ENCODE measurements around the gene CCDC6. TPM values are rescaled to one million over a fixed set of nuclear protein-coding genes. Genes with fewer than 3 reads are reported as not detected.
"Not testable (repeated sequence)": the region's sequence is repeated elsewhere in the genome, so short reads cannot be mapped to it uniquely, and the experiment has no call there.

CCDC6 gene
- total RNA-seq, 8 experiments from 2014 or later: 10.6 to 94.0 (median 18.4) TPM

- no peak for ATAC-seq (replicated peaks in 6 of 8)
- Histone ChIP-seq H3K4me3 (no peak overlapping the region), H3K27ac (no peak overlapping the region), H3K4me1 (replicated peaks in 1 of 2) (peaks cover 9 to 11% of the 10 kb centered on the region in 2 donors)
- 10 to 100% (median 79%) methylated on average over 1 to 5 of the region's 5 CpGs for WGBS, 10 experiments
- in situ Hi-C loops (cut with MboI; ENCODE audit: low pct_unique_long_range_greater_than_20kb in 2 of 9, low sequenced_read_pairs in 9 of 9, unreplicated experiment in 9 of 9): no loop called here
Measured at GRCh38 chr10:59887006-59887405, 19.4 kb downstream of the CCDC6 start.

DNA sequence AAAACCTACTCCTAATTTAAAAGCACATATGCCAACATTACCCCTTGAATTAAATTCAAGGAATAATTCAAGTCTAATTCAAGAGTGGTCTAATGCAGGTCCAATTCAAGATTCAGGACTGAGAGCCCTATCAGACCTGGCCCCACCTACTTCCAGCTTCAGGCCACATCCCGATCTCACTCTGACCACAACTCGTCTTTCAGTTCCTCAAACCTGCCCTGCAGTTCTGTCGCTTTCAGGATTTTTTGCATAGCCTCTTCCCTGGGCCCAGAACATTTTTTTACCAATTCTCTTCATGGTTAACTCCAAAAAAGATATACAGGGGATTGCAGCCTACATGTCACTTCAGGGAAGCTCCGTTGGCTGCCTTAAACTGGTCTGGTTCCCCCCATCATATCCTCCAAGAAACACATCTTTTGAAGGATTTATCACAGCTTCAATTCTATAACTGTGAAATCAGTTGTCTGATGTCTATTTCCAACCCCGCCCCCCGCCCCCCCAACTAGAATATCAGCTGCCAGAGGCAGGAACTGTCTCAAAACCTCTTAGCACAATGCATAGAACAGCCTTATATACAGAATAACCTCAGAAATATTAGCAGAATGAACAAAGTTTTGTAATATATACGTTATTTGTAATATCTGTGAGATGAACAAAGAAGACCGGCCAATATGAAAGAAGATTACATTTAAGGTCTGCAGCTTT lies 20.8 kb downstream of the CCDC6 start:
- in situ Hi-C loops (cut with MboI; ENCODE audit: low pct_unique_long_range_greater_than_20kb in 2 of 9, low sequenced_read_pairs in 9 of 9, unreplicated experiment in 9 of 9): no loop called here
- Histone ChIP-seq H3K27ac (no peak overlapping the region), H3K4me3 (no peak overlapping the region), H3K4me1 (replicated peaks in 1 of 2) (peaks cover 9 to 11% of the 10 kb centered on the region in 2 donors)
- no peak for ATAC-seq (replicated peaks in 6 of 8)
- WGBS, 10 experiments: 80 to 100% (median 92%) methylated on average over 1 to 6 of the region's 8 CpGs; no CpG with 5 or more reads in 1 of the 10 experiments

GRCh38 chr10:59884893-59885292 lies 21.5 kb downstream of the CCDC6 start:
- H3K27ac ChIP-seq; H3K4me3 ChIP-seq; in situ Hi-C loops (cut with MboI; ENCODE audit: low pct_unique_long_range_greater_than_20kb in 2 of 9, low sequenced_read_pairs in 9 of 9, unreplicated experiment in 9 of 9); ATAC-seq (replicated peaks in 6 of 8): not testable (repeated sequence)
- peaks cover 9 to 11% of the 10 kb centered on the region in 2 donors for H3K4me1 ChIP-seq (replicated peaks in 1 of 2)
- WGBS, 10 experiments: 83 to 100% (median 96%) methylated on average over 1 to 8 of the region's 8 CpGs

- in situ Hi-C loops (cut with MboI; ENCODE audit: low pct_unique_long_range_greater_than_20kb in 2 of 9, low sequenced_read_pairs in 9 of 9, unreplicated experiment in 9 of 9): no loop called here
- 81 to 100% (median 90%) methylated on average over 1 to 3 of the region's 6 CpGs for WGBS, 10 experiments
- Histone ChIP-seq H3K4me3 (no peak overlapping the region), H3K27ac (no peak overlapping the region), H3K4me1 (replicated peaks in 1 of 2) (no peaks in the 10 kb centered on the region)
- ATAC-seq (replicated peaks in 6 of 8): no peak
Measured at GRCh38 chr10:59881640-59882039, 24.7 kb downstream of the CCDC6 start.

GRCh38 chr10:59880971-59881510 lies 25.3 kb downstream of the CCDC6 start:
- Histone ChIP-seq H3K4me3 (no peak overlapping the region), H3K27ac (no peak overlapping the region), H3K4me1 (replicated peaks in 1 of 2) (no peaks in the 10 kb centered on the region)
- in situ Hi-C loops (cut with MboI; ENCODE audit: low pct_unique_long_range_greater_than_20kb in 2 of 9, low sequenced_read_pairs in 9 of 9, unreplicated experiment in 9 of 9): no loop called here
- 60 to 100% (median 100%) methylated on average over 1 to 6 of the region's 6 CpGs; no CpG with 5 or more reads in 1 of the 10 experiments for WGBS, 10 experiments
- no peak for ATAC-seq (replicated peaks in 6 of 8)

GRCh38 chr10:59880019-59880717 lies 26.2 kb downstream of the CCDC6 start:
- in situ Hi-C loops (cut with MboI; ENCODE audit: low pct_unique_long_range_greater_than_20kb in 2 of 9, low sequenced_read_pairs in 9 of 9, unreplicated experiment in 9 of 9): no loop called here
- Histone ChIP-seq H3K27ac (no peak overlapping the region), H3K4me3 (no peak overlapping the region), H3K4me1 (replicated peaks in 1 of 2) (no peaks in the 10 kb centered on the region)
- ATAC-seq (replicated peaks in 6 of 8): no peak
- WGBS, 10 experiments: 73 to 100% (median 95%) methylated on average over 2 to 6 of the region's 6 CpGs

- H3K4me3 ChIP-seq: no peak overlapping the region
- no peak overlapping the region for H3K27ac ChIP-seq
- 51 to 100% (median 100%) methylated on average over 1 to 4 of the region's 4 CpGs; no CpG with 5 or more reads in 1 of the 10 experiments for WGBS, 10 experiments
- in situ Hi-C loops (cut with MboI; ENCODE audit: low pct_unique_long_range_greater_than_20kb in 2 of 9, low sequenced_read_pairs in 9 of 9, unreplicated experiment in 9 of 9): no loop called here
- no peak for ATAC-seq (replicated peaks in 6 of 8)
- H3K4me1 ChIP-seq (replicated peaks in 1 of 2): no peaks in the 10 kb centered on the region
Measured at GRCh38 chr10:59879363-59879913, 26.9 kb downstream of the CCDC6 start.

GRCh38 chr10:59878915-59879314 lies 27.4 kb downstream of the CCDC6 start:
- WGBS, 10 experiments: 80 to 100% (median 100%) methylated on average over 1 to 2 of the region's 2 CpGs; no CpG with 5 or more reads in 2 of the 10 experiments
- Histone ChIP-seq H3K4me3 (no peak overlapping the region), H3K4me1 (replicated peaks in 1 of 2) (no peaks in the 10 kb centered on the region), H3K27ac (no peak overlapping the region)
- in situ Hi-C loops (cut with MboI; ENCODE audit: low pct_unique_long_range_greater_than_20kb in 2 of 9, low sequenced_read_pairs in 9 of 9, unreplicated experiment in 9 of 9): no loop called here
- no peak for ATAC-seq (replicated peaks in 6 of 8)

DNA sequence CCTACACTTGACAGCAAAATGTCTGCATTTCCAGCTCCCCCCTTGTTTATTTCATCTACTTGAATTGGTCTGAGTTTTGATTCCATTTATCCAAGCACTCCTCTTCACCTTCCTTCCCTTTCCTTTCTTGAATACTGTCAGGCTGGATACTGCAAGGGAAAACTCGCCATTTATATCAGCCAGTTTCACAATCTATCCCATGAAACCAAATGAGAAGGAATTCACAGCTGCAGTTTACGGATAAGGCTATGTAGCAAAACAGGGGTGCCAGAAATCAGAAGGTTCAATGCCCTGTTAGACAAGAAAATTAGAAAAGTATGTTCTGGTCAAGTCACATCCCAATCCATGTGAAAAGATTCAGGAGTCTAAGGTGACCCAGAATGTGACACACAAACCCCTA lies 28.1 kb downstream of the CCDC6 start:
- Histone ChIP-seq H3K27ac (no peak overlapping the region), H3K4me1 (replicated peaks in 1 of 2) (no peaks in the 10 kb centered on the region), H3K4me3 (no peak overlapping the region)
- WGBS, 10 experiments: 93 to 100% (median 100%) methylated on average over 1 to 2 of the region's 2 CpGs; no CpG with 5 or more reads in 2 of the 10 experiments
- ATAC-seq (replicated peaks in 6 of 8): no peak
- in situ Hi-C loops (cut with MboI; ENCODE audit: low pct_unique_long_range_greater_than_20kb in 2 of 9, low sequenced_read_pairs in 9 of 9, unreplicated experiment in 9 of 9): no loop called here

DNA sequence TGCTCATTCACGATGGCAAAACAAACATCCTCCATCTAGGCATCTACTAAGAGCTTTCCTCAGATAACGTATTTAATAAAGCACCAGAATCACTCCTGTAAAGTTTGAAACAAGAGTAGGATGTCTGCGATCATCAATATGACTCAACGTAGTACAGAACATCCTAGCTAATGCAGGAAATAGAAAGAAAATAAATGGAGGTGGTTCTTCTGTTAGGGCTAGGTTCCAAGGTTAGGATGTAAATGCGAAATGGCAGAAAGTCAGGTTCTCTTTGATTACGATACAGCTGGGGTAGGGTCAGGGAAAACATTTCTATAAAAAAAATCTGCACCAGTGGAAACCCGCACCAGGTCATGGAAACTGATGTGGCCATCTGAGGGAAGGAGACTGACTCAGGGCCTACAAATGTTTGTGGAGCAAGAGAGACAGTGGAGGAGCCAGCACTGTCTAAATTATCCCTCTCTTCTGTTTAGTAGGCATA lies 29.1 kb downstream of the CCDC6 start:
- WGBS, 10 experiments: 87 to 100% (median 91%) methylated on average over 1 to 7 of the region's 7 CpGs

GRCh38 chr10:59876695-59877094 lies 29.7 kb downstream of the CCDC6 start:
- Histone ChIP-seq H3K4me3 (no peak overlapping the region), H3K27ac (no peak overlapping the region), H3K4me1 (replicated peaks in 1 of 2) (no peaks in the 10 kb centered on the region)
- in situ Hi-C loops (cut with MboI; ENCODE audit: low pct_unique_long_range_greater_than_20kb in 2 of 9, low sequenced_read_pairs in 9 of 9, unreplicated experiment in 9 of 9): no loop called here
- WGBS, 10 experiments: 67 to 100% (median 86%) methylated on average over 1 to 2 of the region's 2 CpGs; no CpG with 5 or more reads in 3 of the 10 experiments
- ATAC-seq (replicated peaks in 6 of 8): no peak

More for the DNA sequence above, 29.1 kb downstream of the CCDC6 start:
- ATAC-seq (replicated peaks in 6 of 8): no peak
- no peak overlapping the region for H3K4me3 ChIP-seq
- H3K27ac ChIP-seq: no peak overlapping the region
- in situ Hi-C loops (cut with MboI; ENCODE audit: low pct_unique_long_range_greater_than_20kb in 2 of 9, low sequenced_read_pairs in 9 of 9, unreplicated experiment in 9 of 9): no loop called here
- H3K4me1 ChIP-seq (replicated peaks in 1 of 2): no peaks in the 10 kb centered on the region

GRCh38 chr10:59876208-59876607 lies 30.1 kb downstream of the CCDC6 start:
- H3K27ac ChIP-seq; H3K4me1 ChIP-seq (replicated peaks in 1 of 2); ATAC-seq (replicated peaks in 6 of 8); H3K4me3 ChIP-seq; in situ Hi-C loops (cut with MboI; ENCODE audit: low pct_unique_long_range_greater_than_20kb in 2 of 9, low sequenced_read_pairs in 9 of 9, unreplicated experiment in 9 of 9): not testable (repeated sequence)
- 71 to 100% (median 93%) methylated on average over 1 to 5 of the region's 9 CpGs; no CpG with 5 or more reads in 2 of the 10 experiments for WGBS, 10 experiments

DNA sequence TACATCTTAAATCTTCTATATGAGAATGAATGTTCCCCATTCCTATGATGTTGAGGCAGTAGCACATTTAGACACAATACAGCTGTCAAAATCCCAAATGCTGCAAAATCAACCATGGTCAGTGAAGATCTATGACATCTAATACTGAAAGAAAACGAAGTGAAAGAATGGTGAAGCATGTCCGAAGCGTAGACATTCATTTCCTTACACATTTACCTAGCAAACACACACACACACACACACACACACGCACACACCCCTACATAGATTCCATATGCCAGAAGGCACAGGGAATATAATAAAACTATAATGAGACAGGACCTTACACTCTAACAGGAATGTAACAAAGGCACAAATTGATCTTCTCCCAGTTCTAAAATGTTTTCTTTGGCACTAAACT lies 32.5 kb downstream of the CCDC6 start:
- in situ Hi-C loops (cut with MboI; ENCODE audit: low pct_unique_long_range_greater_than_20kb in 2 of 9, low sequenced_read_pairs in 9 of 9, unreplicated experiment in 9 of 9): loop anchor here in 1 of 9 experiments (25.0 kb wide), 1 partner anchor 163 kb away; no protein-coding TSS in a partner anchor
- no peak for ATAC-seq (replicated peaks in 6 of 8)
- Histone ChIP-seq H3K4me3 (no peak overlapping the region), H3K4me1 (replicated peaks in 1 of 2) (no peaks in the 10 kb centered on the region), H3K27ac (no peak overlapping the region)
- WGBS, 10 experiments: 17 to 94% (median 90%) methylated on average over 2 to 4 of the region's 4 CpGs; no CpG with 5 or more reads in 1 of the 10 experiments
